ENCODE results near the gene ZNF587.

DNA sequence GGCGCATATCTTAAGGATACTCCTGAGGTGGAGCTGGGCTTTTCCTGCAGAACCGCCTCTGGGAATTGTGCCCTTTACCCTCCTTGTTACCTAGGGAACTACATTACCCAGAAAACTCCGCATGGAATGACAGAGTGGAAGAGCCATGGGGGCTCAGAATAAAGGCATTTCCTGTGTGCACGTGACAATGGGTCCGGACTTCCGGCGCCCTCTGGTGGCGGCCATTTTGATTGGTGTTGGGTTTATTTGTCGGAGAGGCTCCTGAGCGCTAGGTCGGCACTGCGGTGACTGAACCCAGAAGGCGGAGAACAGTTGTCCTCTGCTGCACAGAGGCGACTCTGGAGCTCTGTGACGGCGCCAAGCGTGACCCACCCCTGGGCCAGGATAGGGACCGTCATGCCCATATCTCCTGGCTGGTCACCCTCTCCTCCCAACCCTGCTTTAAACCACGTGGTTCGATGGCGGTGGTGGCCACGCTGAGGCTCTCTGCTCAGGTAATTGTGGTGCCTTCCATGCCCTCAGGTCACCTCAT is 19.5 kb upstream of the ZNF587 start, which contains the start of gene ZNF587B:
- TF ChIP-seq POLR2AphosphoS5 (IDR thresholded peaks at IDR 0.05) (peak in 1 of 3 donors; percentile 7), POLR2A (IDR thresholded peaks at IDR 0.05) (no peak)
- TF ChIP-seq, protein P1, sequence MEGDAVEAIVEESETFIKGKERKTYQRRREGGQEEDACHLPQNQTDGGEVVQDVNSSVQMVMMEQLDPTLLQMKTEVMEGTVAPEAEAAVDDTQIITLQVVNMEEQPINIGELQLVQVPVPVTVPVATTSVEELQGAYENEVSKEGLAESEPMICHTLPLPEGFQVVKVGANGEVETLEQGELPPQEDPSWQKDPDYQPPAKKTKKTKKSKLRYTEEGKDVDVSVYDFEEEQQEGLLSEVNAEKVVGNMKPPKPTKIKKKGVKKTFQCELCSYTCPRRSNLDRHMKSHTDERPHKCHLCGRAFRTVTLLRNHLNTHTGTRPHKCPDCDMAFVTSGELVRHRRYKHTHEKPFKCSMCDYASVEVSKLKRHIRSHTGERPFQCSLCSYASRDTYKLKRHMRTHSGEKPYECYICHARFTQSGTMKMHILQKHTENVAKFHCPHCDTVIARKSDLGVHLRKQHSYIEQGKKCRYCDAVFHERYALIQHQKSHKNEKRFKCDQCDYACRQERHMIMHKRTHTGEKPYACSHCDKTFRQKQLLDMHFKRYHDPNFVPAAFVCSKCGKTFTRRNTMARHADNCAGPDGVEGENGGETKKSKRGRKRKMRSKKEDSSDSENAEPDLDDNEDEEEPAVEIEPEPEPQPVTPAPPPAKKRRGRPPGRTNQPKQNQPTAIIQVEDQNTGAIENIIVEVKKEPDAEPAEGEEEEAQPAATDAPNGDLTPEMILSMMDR (IDR thresholded peaks at IDR 0.05) = peak; percentile 32 to 50 (median 39)
